ENCODE measurements around the gene LAMA4.

- no peak for TF ChIP-seq POLR2A (IDR thresholded peaks at IDR 0.05; ENCODE audit: low read depth, low read length)
- TF ChIP-seq POLR2AphosphoS5 (IDR thresholded peaks at IDR 0.05; ENCODE audit: low read depth, low read length): no peak
- no peak for TF ChIP-seq TAF1 (IDR thresholded peaks at IDR 0.05; ENCODE audit: low read depth, low read length)
- no peak for TF ChIP-seq POU2F2 (IDR thresholded peaks at IDR 0.05; ENCODE audit: low read depth, low read length)
- TF ChIP-seq SPI1 (IDR thresholded peaks at IDR 0.05; ENCODE audit: low read depth, low read length): no peak
Observed at GRCh38 chr6:112296694-112297093, 42.3 kb upstream of the LAMA4 start.
